Lower leg skin (tissue), 4 donors: ENCODE measurements around the gene CDC20B. TPM values are rescaled to one million over a fixed set of nuclear protein-coding genes. Genes with fewer than 3 reads are reported as not detected.

Experiments used
- DNase-seq, 2 donors: peaks; one replicate each; pipeline ENCODE4 v3.0.0-alpha.2; 2019; ENCODE audit warnings: low spot score in 2 of 2
- H3K4me3 ChIP-seq: fragments of 200-600 bp; sonication (generic); 2 replicates; pipeline ENCODE4 v1.5.1; 2017; ENCODE audit warnings: mild to moderate bottlenecking, low read depth; ENCODE audit not compliant: poor library complexity, severe bottlenecking
- CTCF ChIP-seq, 3 donors: fragments of 450-650 bp; IDR thresholded peaks; one replicate each; pipeline ENCODE4 v1.5.1; 2016; ENCODE audit warnings: antibody characterized with exemption in 3 of 3, mild to moderate bottlenecking in 3 of 3, moderate library complexity in 2 of 3
- POLR2A ChIP-seq, 2 donors: fragments of 450-650 bp; IDR thresholded peaks; one replicate each; pipeline ENCODE4 v1.6.1; 2016 to 2017; ENCODE audit warnings: antibody characterized with exemption in 2 of 2, mild to moderate bottlenecking in 1 of 2, moderate library complexity in 1 of 2
- WGBS, 2 donors: methylation state at CpG; one replicate each; pipeline ENCODE4 v1.1.5; 2018; 5-methylcytosine and 5-hydroxymethylcytosine counted together
- intact Hi-C: fragments of 100-400 bp; cut with DNase I; formaldehyde crosslinking; loops from one replicate; pipeline ENCODE4 v1.15.0; 2023; ENCODE audit warnings: low total_unique reads
- total RNA-seq, 4 donors: library from RNA; depleted of rRNA; stranded (reverse); fragments of >200 nt; gene quantifications; one replicate each; pipeline ENCODE4 v1.1.0, GENCODE V29; 2016

CDC20B gene
- total RNA-seq, 4 donors from 2014 or later = not detected

DNA sequence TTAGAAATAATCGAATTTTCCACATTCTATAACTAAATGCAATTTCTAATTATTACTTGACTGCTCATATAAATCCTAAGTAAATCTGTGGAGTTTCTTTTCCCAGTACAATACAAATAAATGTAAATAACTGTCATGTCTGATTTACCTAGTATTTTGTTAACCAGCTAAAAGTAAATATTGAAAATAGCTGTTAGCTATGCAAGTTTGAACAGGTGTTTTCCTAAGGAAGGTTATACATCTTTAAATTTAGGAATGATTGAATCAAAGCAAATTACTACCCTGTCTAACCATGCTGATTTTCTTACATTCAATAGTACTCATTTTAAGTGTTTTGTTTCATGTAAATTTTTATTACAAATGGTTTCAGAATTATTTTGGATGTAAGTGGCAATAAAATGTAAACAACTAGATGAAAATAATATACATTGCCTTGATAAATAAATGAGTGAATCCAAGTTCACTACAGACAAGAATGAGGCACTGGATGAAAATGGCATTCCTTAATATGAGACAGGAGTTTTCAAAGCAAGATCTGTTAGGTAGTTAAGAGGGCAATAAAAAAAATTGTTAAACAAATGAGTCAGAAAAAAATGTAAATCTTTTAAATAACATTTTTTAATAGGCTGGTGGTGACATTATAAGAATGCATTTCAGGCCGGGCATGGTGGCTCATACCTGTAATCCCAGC lies 38.4 kb upstream of the CDC20B start:
- no peak for TF ChIP-seq CTCF (IDR thresholded peaks at IDR 0.05)
- no peak for TF ChIP-seq POLR2A (IDR thresholded peaks at IDR 0.05)
- no peak for DNase-seq
- intact Hi-C loops = no loop called here
- WGBS, 2 donors = 69 to 86% methylated on average over 2 of the region's 2 CpGs
- no peak overlapping the region for H3K4me3 ChIP-seq

GRCh38 chr5:55205001-55205400 lies 32.0 kb upstream of the CDC20B start:
- no peak overlapping the region for H3K4me3 ChIP-seq
- intact Hi-C loops = no loop called here
- no peak for DNase-seq
- 38 to 54% methylated on average over 2 of the region's 2 CpGs for WGBS, 2 donors
- no peak for TF ChIP-seq CTCF (IDR thresholded peaks at IDR 0.05)
- no peak for TF ChIP-seq POLR2A (IDR thresholded peaks at IDR 0.05)

DNA sequence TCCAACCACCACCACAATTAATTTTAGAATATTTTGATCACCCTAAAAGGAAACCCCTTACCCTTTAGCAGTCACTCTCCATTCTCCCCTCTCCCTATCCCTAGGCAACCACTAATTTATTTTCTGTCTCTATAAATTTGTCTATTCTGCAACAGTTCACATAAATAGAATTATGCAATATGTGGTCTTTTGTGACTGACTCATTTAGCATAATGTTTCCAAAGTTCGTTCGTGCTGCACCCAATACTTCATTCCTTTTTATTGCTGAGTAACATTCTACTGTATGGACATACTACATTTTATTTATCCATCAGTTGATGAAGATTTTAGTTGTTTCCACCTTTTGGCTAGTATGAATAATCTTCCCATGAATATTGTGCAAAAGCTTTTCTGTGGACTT lies 18.2 kb upstream of the CDC20B start:
- 83% methylated on average over 2 of the region's 2 CpGs for WGBS, 2 donors
- TF ChIP-seq POLR2A (IDR thresholded peaks at IDR 0.05) (no peak), CTCF (IDR thresholded peaks at IDR 0.05) (no peak)
- no peak overlapping the region for H3K4me3 ChIP-seq
- no peak for DNase-seq
- intact Hi-C loops = no loop called here

GRCh38 chr5:55188656-55189540 lies 15.9 kb upstream of the CDC20B start:
- 65 to 67% methylated on average over 6 of the region's 6 CpGs for WGBS, 2 donors
- intact Hi-C loops = no loop called here
- TF ChIP-seq POLR2A (IDR thresholded peaks at IDR 0.05) (no peak), CTCF (IDR thresholded peaks at IDR 0.05) (no peak)
- no peak overlapping the region for H3K4me3 ChIP-seq
- DNase-seq = no peak

DNA sequence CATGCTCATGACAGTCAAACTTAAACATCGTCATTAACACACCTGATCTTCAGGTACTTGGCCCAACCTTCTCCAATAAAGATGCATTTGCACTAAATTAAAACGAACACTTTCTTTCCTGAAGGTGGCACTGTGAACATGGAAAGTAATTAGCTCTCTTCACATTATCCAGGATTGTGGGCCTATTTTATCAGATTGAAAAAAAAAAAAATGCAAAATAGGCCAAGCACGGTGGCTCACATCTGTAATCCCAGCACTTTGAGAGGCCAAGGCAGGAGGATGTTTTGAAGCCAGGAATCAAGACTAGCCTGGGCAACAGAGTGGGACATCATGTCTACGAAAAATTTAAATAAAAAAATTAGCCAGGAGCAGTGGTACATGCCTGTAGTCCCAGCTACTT lies 14.4 kb upstream of the CDC20B start:
- intact Hi-C loops = no loop called here
- 43 to 48% methylated on average over 4 of the region's 4 CpGs for WGBS, 2 donors

More for the DNA sequence above, 14.4 kb upstream of the CDC20B start:
- no peak overlapping the region for H3K4me3 ChIP-seq
- no peak for DNase-seq
- TF ChIP-seq POLR2A (IDR thresholded peaks at IDR 0.05) (no peak), CTCF (IDR thresholded peaks at IDR 0.05) (no peak)
